Iris pigment epithelial cell (primary cell): Measurements from ENCODE around the gene ARID3B.

ENCODE experiments used
- DNase-seq: peaks from one replicate; pipeline ENCODE4 v3.0.0-alpha.2; 2011; ENCODE audit warnings: low read depth

ARID3B gene

DNA sequence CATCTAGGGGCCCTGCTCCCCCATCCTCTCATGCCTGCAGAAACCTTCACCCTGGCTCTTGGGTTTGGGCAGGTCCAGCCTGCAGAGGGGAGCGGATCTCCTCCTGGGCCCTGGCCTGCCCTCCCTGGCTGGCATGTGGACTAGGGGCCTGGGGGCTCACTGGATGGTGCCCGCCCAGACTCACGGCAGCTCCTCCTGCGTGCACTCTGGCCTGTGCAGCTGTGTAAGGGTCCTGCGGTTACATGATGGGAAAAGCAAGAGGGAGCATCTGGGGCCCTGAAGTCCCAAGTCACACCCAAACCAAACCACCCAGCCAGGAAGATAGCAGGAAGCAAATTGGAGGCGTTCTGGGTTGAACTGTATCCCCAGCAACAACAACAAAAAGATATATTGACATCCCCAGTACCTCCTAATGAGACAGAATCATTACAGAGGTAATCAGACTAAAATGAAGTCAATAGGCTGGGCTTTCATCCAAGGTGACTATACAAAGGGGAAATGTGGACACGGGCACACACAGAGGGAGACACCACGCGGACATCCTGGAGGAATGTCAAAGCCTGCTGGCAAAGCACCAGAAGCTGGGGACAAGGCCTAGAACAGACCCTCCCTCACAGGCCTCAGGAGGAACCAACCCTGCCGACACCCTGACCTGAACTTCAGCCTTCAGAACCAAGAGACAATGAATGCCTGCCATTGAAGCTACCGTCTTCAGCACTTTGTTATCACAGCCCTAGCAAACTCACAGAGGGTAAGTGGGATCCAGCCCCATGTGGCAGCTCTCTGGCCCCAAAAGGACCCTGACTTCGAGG lies 64.2 kb downstream of the ARID3B start:
- no peak for DNase-seq

DNA sequence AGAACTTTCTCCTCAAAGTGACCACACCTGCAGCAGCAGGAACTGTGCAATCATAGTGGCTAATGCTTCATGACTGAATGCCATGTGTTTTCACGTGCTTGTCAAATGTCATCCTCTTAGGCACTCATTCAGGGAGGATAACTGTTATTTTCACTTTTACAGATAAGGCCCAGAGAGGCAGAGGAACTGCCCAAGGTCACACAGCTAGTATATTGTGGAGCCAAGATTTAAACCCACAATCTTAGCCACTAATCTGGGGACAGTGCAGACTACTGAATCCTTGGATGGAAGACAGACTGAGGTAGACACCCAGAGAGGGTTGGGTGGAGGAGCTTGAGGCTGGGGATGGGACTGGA lies 64.8 kb downstream of the ARID3B start:
- DNase-seq = no peak

DNA sequence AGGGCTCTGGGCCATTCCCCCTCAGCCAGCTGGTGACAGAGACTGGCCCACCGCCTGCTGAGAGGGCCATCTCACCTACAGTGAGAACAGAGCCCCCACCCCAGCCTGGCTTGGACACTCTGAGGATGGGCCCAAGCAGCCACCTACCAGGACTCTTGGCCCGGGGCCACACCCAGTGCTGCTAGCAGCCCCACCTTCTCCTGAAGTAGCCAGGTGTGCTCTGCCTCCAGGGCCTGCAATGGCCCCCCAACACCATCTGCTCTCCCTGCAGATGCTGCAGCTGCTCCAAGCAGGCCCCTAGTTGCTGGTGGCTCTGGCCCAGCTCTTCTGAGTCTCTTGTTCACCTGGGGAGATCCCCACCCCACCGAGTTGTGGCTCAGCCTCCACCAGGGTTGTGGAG lies 67.8 kb downstream of the ARID3B start:
- DNase-seq = no peak

DNA sequence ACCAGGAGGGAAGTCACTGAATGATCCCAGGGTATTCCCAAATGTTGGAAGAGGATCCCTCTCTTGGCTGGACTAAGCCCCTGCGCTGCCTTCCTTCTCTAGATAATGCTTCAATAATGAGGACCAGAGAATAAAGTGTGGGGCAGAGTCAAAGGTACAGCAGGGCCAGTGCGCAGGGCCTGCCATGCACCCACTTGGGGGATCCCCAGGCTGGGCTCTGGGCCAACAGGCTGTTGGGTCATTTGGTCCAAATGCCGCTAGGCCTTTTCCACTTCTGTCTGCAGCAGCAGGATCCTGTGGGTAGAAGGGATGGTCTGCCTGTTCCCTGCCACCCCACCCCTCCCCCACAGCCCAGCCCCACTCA lies 68.9 kb downstream of the ARID3B start:
- DNase-seq = no peak

DNA sequence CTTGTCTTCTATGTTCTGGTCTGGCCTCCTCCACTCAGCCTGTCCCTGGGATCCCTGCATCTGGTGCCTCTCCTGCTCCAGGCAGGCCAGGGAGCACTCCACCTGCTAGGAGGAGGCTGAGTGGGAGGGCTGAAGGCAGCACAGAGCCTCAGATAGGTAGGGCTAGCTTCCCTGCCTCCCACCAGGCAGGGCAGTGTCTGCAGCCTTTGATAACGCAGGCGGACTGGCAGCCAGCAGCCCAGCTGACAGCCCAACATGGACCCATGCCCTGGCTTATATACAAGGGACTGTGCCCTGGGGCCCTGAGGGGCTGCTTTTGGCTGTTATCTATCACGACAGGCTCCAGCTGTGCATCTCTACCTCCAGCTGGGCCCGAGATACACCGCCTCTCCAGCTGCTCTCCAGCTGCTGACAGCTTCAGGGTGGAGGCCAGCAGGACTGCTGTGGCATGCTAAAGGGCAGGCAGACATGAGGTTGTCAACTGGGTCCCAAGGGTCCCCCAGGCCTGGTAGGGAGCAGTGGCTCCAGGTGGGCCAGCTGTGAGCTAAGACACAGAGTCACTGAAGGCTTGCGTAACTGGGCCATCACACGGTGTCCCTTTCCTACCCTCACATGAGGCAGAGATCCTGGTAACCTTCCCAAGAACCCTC lies 69.4 kb downstream of the ARID3B start:
- no peak for DNase-seq

DNA sequence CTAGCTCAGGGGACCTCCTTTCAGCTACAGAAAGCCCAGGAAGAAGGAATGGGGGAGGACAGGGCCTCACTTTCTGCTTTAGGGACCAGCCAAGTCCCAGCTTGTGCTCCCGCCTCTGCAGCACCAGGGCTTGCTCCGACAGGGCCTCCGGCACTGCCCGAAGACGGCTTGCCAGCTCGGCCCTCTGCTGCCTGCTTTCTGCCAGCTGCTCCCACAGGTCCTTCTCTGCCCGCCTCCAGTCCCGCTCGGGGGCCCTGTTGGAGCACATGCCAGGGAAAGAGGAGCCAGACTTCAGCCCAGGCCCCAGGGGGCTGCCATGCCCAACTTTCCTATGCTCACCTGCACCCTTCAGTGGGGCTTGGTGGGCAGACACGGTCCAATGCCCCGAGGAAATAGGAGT lies 70.3 kb downstream of the ARID3B start:
- DNase-seq = no peak

DNA sequence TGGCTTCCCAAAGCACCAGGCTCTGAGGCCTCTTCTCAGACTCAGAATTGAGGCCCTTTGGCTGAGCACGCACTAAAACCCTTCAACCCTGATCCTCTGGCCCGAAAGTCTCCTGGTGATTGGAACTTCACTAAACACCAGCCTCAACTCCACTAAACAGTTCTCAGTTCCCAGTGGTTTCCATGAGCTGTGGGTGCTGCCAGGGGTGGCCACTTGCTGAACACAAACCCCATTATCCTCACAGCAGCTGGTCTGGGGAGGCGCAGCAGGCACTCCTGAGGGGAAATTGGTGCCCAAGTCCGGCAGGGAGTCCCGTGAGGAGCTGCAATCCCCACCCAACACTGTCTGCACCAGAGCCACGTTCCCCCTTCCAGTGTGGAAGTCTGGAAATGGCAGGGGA lies 70.8 kb downstream of the ARID3B start:
- DNase-seq = no peak

DNA sequence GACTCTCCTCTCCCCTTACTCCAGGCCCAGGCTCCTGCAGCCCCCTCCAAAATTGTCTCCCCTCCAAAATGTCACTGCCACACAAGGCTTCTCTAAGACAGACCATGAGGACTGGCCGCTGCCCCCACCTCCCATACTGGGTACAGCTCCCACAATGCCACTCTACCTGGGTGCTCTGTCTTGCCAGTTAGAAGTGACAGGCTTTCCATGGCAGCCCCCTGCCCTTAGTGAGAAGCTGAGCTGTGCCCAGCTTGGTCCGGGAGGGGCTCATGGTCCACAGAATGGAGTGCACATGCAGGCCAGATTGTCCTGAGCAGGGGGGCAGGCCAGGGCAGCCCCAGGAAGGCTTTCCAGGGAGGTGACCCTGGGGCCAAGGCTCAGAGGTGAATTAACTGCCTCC lies 71.7 kb downstream of the ARID3B start:
- no peak for DNase-seq

DNA sequence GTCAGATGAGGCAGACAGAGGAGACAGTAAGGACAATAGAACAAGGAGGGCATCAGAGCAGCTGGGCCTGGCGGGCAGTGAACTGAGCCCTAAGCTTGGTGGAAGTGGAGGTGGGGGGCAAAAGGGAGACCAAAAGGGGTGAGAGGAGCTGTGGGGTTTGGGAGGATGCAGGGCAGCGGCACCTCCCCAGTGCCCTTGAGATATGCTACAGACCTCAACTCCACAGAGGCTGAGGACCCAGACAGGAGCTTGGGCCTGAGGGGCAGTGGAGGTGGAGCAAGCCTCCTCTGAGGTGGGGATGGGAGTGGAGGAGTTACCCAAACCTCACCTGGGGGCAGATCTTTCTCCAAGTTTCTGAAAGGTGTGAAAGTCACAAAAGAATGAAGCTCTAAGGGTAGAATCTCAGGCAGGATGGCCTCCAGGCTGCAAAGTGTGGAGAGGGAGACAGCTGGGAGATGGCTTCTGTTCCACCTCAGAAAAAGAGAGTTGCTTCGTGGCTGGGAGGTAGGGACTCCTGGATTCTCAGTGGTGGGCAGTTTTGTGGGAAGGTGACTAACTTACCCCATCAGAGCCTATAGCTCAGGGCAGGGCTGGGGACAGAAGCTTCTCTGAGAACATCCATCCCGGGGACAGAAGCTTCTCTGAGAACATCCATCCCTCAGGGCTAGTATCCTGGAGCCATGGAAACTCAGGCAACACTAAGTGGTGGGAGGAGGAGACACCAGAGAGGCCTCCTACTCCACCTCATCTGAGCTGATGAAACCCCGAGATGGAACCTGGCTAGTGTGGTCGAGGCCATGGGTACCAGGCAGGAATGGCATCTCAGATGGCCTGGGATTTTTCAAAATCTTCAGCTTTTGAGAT lies 72.3 kb downstream of the ARID3B start:
- no peak for DNase-seq

DNA sequence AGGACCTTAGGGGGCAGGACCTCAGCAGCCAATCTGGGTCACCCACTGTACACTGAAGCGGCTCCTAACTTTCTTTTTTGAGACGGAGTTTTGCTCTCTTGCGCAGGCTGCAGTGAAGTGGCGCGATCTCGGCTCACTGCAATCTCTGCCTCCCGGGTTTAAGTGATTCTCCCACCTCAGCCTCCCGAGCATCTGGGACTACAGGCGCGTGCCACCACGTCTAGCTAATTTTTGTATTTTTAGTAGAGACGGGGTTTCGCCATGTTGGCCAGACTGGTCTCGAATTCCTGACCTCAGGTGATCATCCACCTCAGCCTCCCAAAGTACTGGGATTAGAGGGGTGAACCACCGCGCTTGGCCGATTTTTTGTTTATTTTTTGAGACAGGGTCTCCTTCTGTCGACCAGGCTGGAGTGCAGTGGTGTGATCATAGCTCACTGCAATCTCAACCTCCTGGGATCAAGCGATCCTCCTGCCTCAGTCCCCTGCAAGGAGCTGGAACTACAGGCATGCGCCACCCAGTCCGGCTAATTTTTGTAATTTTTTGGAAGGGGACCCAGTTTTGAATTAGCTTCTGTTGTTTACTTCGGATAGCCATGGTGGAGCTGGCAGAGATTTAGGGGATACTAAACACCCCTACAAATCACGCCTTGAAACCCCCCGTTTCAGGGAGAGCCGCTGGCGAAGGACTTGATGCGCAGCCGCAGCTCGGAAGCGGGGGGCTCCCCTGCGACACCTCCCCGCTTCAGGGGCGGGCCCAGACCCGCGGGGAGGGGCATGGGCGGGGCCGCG lies 73.1 kb downstream of the ARID3B start:
- DNase-seq = no peak

DNA sequence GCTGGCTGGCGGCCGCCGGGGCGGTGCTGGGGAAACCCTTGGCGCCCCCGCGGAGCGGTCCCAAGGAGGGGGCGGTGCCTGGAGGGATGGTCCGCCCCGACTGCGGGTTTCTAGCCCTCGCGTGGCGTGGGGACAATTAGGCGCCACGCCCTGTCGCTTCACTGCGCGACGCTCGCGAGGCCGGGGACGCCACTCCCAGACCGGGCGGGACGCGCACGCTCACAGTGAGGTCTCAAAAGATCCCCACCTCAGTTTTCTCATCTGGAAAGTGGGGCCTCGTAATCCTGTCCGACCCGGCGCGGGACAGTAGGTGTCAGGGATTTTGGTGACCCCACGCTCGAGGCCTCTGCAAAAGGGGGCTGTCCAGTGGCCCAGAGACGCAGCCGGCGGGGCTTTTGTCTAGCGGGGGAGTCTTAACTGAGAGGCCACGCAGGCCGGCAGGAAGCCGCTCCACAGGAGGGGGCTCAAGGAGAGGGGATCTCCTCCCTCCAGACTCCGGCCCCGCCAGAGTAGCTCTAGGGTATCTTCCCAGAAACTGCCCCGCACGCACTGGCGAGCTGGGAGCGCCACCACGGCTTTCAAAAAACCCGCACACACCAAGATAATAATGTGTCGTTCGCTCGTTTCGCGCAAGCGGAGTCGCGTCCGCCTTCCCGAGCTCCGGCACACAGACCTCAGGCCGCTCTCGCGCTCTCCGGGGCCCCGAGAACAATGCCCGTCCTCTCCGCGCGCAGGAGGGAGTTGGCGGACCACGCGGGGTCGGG lies 73.9 kb downstream of the ARID3B start:
- peak; percentile 74 for DNase-seq

DNA sequence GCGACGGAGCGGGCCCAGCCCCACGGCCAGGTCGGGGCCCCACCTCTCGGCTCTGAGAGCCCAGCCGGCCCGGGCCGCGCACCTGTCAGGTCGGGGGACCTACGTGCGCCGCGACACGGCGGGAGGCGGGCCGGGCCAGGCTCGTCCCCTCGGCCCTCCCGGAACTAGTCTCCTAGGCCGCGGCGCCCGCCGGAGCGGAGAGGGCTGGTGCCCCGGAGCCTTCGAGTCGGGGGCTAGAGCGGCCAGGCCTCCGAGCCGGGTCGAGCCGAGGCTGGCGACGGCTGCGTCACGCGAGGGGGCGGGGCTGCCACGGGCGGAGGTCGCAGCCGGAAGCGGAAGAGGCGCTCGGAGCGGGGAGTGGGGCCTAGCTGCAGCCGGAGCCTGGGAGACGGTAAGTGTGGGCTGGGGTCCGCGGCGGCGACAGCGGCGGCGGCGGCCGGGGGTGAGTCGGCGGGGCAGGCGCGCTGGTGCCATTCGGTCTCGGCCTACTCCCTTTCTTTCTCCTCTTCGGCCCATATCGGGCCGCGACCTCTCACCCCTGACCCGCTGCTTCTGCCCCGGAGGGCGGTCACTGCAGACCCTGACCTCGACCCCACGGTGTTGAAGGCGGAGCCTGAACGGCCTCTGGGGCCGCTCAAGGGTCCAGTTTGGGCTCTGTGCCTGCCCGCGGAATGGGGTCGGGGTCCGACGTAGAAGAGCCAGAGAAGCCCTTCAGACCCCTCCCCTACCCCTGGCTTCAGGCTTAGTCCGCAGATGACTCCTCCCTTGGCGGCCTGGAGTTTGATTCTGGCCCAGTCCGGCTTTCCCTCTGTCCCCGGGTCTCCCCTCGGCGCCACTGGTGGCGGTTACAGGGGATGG lies 74.7 kb downstream of the ARID3B start, which contains the start of gene CLK3:
Gene CLK3 (plus strand): TSS at position 329 of the 858 bp plus-strand sequence. CDS start 3,361 bp downstream, outside the sequence.
- DNase-seq = peak; percentile 85

DNA sequence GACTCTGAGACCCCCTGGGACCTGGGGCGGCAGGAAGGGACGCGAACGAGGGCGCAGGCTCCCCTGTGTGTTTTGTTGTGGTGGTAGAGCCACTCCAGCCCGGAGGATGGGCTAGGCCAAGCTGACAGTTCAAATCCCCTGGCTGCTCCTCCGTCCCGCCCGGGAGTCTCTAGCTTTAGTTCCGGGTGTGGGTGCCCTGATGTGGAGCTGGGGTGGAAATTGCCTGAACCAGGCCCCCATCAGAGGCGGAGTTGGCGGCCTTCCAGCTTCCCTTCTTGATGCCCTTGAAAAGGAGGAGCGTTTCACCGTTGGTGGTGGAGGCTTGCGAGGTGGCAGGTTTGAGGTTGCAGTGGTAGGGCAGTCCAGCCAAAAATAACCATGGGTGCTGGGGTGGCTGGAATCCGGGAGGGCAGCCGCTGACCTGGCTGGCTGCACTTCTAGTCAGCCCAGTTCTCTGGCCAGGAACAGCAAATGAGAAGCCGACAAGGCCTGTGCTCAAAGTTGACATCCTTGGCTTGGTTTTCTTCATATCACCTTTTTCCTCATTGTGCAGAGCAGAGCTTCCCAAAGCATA lies 75.4 kb downstream of the ARID3B start:
- peak; percentile 63 for DNase-seq

DNA sequence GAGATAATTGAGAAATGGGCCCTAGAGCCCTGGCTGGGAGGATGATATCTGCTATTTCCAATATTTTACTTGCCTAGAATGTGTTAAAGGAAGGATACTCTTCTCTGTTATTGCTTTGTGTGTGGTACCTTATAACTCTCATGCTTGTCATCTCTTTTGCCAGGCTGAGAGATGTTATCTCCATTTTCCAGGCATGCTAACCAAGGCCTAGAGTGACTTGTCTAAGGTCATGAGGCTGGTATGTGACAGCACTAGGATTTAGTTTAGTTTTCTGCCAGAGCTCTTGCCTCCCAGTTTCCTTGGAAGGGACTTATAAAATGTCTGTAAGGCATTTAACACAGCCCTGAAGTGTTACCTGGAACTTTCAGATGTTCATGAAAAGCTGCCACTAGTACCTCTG lies 76.0 kb downstream of the ARID3B start:
- DNase-seq = no peak

DNA sequence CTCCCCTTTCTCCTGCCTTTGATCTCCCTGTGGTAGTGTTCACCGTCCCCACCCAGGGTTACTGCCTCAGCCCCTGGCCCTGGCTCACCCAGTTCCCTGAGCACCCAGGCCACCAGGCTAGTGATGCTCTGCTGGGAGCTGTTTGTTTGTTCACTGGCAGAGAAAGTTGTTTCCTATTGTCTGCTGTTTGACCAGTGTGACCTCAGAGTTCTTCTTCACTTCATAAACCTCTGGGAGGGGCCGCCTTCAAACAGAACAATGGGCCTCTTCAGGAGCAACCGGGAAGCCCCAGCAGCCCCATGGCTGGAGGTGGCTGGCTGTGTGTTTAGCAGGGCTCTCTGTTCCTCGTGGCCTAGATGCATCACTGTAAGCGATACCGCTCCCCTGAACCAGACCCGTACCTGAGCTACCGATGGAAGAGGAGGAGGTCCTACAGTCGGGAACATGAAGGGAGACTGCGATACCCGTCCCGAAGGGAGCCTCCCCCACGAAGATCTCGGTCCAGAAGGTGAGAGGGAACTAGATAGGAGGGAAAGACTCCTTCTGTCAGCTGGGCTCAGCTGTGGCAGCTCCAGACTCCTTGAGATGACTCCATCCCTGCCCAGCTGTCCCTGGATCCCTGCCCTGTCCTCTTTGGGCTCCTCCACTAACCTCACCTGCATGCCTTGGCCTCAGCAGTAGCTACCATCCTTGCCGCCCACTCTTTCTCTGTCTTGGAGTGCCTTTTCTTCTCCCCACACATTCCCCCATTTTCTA lies 78.0 kb downstream of the ARID3B start:
- DNase-seq = no peak

DNA sequence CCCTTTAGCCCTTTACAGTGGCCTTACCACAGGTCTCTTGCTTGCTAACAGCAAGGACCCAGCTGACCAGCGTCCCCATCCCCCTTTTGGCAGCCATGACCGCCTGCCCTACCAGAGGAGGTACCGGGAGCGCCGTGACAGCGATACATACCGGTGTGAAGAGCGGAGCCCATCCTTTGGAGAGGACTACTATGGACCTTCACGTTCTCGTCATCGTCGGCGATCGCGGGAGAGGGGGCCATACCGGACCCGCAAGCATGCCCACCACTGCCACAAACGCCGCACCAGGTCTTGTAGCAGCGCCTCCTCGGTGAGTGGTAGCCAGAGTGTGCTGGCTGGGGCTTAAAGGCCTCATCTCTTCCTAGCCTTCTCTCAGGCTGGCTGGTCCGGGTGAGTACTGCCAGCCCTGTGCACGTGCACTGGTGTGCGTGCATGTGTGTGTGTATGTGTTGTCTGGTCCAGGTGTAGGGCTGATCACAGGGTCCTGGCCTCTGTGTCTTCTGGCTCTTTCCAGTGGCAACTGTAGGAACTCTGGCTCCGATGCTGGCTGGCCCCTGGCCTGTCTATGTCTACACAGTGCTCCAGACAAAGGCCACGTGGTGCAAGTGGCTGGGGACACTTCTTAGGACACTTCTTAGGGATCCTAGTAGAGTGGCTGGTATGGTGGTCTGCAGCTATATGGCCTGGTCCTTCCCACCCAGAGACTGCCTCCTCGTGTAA lies 79.1 kb downstream of the ARID3B start:
- no peak for DNase-seq

DNA sequence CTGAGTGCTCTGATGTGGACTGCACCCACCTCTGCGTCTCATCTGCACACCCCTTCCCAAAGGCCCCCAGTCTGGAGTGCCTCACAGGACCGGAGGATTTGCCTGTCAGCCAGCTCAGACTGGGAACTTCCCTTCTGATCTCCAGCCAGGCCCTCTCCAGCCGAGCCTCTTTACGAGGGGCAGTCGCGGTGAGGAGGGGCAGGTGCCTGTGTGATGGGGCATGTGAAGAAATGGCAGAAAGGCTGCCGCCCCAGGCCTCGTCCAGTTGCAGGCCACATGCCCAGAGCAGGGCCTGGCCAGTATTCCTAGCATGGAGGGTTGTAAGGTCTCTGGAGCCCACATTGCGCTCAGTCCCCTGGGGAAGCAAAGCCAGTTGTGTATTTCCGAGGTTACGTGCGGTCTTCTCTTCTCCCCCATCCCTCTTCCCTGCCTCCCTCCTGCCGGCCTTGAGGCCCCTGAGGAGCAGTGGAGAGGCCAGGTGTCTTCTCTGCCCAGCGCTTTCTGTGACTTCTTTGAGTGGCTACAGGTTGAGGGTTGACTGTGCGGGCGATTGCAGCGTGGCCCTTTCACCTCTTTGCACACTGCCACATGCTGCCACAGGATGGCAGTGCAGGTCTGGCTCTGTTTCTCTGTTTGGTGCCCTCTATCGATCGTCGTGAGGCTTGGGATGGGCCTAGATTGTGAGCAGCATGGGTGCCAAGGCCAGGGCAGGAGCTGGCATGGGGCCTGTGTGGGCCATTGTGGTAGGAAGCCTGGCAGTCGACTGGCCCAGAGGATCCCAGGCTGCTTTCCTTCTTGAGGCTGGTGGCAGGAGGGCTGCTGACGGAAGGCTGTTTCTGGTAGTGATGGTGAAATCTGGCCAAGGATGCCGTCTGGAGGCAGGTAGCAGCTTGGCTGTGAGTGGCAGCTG lies 79.9 kb downstream of the ARID3B start:
- DNase-seq = peak; percentile 69
